GM21717 (cell line): Measurements from ENCODE around the gene NXPH3.

Experiments
- ATAC-seq: cut with Tn5 transposase; IDR thresholded peaks from one replicate; pipeline ENCODE4 v1.9.1; 2021; ENCODE audit warnings: mild to moderate bottlenecking, moderate library complexity; ENCODE audit not compliant: unreplicated experiment

The NXPH3 gene

GRCh38 chr17:49574945-49575678 is 559 bp upstream of the NXPH3 start:
- ATAC-seq: no peak

- ATAC-seq: no peak
Measured at GRCh38 chr17:49576088-49576916, 631 bp downstream of the NXPH3 start.

- ATAC-seq: no peak
Measured at GRCh38 chr17:49576917-49577649, 1.4 kb downstream of the NXPH3 start.

GRCh38 chr17:49577650-49577934 is 1.9 kb downstream of the NXPH3 start:
- no peak for ATAC-seq

- no peak for ATAC-seq
Measured at GRCh38 chr17:49577963-49578362, 2.3 kb downstream of the NXPH3 start.

- ATAC-seq: no peak
Measured at GRCh38 chr17:49578414-49578813, 2.7 kb downstream of the NXPH3 start.

GRCh38 chr17:49578952-49579500 is 3.4 kb downstream of the NXPH3 start:
- ATAC-seq: no peak

- no peak for ATAC-seq
Measured at GRCh38 chr17:49579522-49579921, 3.9 kb downstream of the NXPH3 start.

GRCh38 chr17:49580055-49580721 is 4.5 kb downstream of the NXPH3 start:
- no peak for ATAC-seq

GRCh38 chr17:49580981-49581647 is 5.4 kb downstream of the NXPH3 start:
- no peak for ATAC-seq

- ATAC-seq: no peak
Measured at GRCh38 chr17:49581648-49581998, 6.0 kb downstream of the NXPH3 start.

GRCh38 chr17:49582055-49582722 is 6.5 kb downstream of the NXPH3 start:
- ATAC-seq: no peak

- no peak for ATAC-seq
Measured at GRCh38 chr17:49582789-49583188, 7.1 kb downstream of the NXPH3 start.

- ATAC-seq: no peak
Measured at GRCh38 chr17:49583226-49583625, 7.6 kb downstream of the NXPH3 start.

- no peak for ATAC-seq
Measured at GRCh38 chr17:49583889-49584288, 8.2 kb downstream of the NXPH3 start.

- no peak for ATAC-seq
Measured at GRCh38 chr17:49585422-49586027, 9.9 kb downstream of the NXPH3 start.

- no peak for ATAC-seq
Measured at GRCh38 chr17:49587366-49588073, 11.8 kb downstream of the NXPH3 start.

GRCh38 chr17:49588312-49588711 is 12.6 kb downstream of the NXPH3 start:
- ATAC-seq: no peak
